EH (cell line): ENCODE results near the gene TLX3.

Experiments used
- DNase-seq: peaks from one replicate; pipeline ENCODE4 v3.0.0-alpha.2; 2015; ENCODE audit warnings: low read depth

The TLX3 gene

GRCh38 chr5:171306166-171306565 is 2.9 kb upstream of the TLX3 start:
- DNase-seq = no peak

- DNase-seq = no peak
Observed at GRCh38 chr5:171306781-171307591, 2.1 kb upstream of the TLX3 start.

GRCh38 chr5:171307789-171308452 is 1.1 kb upstream of the TLX3 start:
- DNase-seq = no peak

- DNase-seq = no peak
Observed at GRCh38 chr5:171309276-171310211, 496 bp downstream of the TLX3 start.

- no peak for DNase-seq
Observed at GRCh38 chr5:171310212-171310818, 1.3 kb downstream of the TLX3 start.

GRCh38 chr5:171310819-171311321 is 1.8 kb downstream of the TLX3 start:
- DNase-seq = no peak

GRCh38 chr5:171311322-171312077 is 2.5 kb downstream of the TLX3 start:
- DNase-seq = peak; percentile 55

GRCh38 chr5:171312129-171312974 is 3.3 kb downstream of the TLX3 start:
- DNase-seq = no peak

GRCh38 chr5:171313481-171314206 is 4.6 kb downstream of the TLX3 start:
- no peak for DNase-seq

- peak; percentile 37 for DNase-seq
Observed at GRCh38 chr5:171314728-171315385, 5.8 kb downstream of the TLX3 start.

- peak; percentile 16 for DNase-seq
Observed at GRCh38 chr5:171315386-171315891, 6.4 kb downstream of the TLX3 start.

GRCh38 chr5:171315925-171316257 is 6.8 kb downstream of the TLX3 start:
- DNase-seq = no peak

GRCh38 chr5:171316258-171317121 is 7.4 kb downstream of the TLX3 start:
- no peak for DNase-seq

- no peak for DNase-seq
Observed at GRCh38 chr5:171317230-171317629, 8.2 kb downstream of the TLX3 start.

GRCh38 chr5:171318026-171318425 is 9.0 kb downstream of the TLX3 start:
- DNase-seq = no peak

- no peak for DNase-seq
Observed at GRCh38 chr5:171321447-171321846, 12.4 kb downstream of the TLX3 start.

GRCh38 chr5:171322527-171322926 is 13.5 kb downstream of the TLX3 start:
- DNase-seq = no peak

- DNase-seq = no peak
Observed at GRCh38 chr5:171323007-171323406, 14.0 kb downstream of the TLX3 start.
